Nephron progenitor cell (in vitro differentiated cells): ENCODE measurements around the gene POLG.

Experiments
- DNase-seq: peaks from one replicate; pipeline ENCODE4 v3.0.0; 2021
- H3K27ac Mint-ChIP-seq: 2 replicates; pipeline ENCODE4 v1.8.0; 2021; ENCODE audit warnings: mild to moderate bottlenecking, moderate library complexity, mixed read lengths
- H3K27me3 Mint-ChIP-seq: 2 replicates; pipeline ENCODE4 v1.8.0; 2021; ENCODE audit warnings: mild to moderate bottlenecking, low read depth, mixed read lengths; ENCODE audit not compliant: poor library complexity
- H3K36me3 Mint-ChIP-seq: 2 replicates; pipeline ENCODE4 v1.8.0; 2021; ENCODE audit warnings: low read depth, mixed read lengths
- H3K4me1 Mint-ChIP-seq: 2 replicates; pipeline ENCODE4 v1.8.0; 2021; ENCODE audit warnings: mixed read lengths
- H3K4me3 Mint-ChIP-seq: 2 replicates; pipeline ENCODE4 v1.8.0; 2021; ENCODE audit warnings: mild to moderate bottlenecking, moderate library complexity, mixed read lengths
- H3K9me3 Mint-ChIP-seq: 2 replicates; pipeline ENCODE4 v1.8.0; 2021; ENCODE audit warnings: mild to moderate bottlenecking, moderate library complexity, mixed read lengths
- TF ChIP-seq, protein P1 (sequence below): fragments of 200-600 bp; sonication (generic); IDR thresholded peaks from 2 replicates; pipeline ENCODE4 v1.5.0; 2021; ENCODE audit warnings: antibody characterized with exemption

Gene POLG

DNA sequence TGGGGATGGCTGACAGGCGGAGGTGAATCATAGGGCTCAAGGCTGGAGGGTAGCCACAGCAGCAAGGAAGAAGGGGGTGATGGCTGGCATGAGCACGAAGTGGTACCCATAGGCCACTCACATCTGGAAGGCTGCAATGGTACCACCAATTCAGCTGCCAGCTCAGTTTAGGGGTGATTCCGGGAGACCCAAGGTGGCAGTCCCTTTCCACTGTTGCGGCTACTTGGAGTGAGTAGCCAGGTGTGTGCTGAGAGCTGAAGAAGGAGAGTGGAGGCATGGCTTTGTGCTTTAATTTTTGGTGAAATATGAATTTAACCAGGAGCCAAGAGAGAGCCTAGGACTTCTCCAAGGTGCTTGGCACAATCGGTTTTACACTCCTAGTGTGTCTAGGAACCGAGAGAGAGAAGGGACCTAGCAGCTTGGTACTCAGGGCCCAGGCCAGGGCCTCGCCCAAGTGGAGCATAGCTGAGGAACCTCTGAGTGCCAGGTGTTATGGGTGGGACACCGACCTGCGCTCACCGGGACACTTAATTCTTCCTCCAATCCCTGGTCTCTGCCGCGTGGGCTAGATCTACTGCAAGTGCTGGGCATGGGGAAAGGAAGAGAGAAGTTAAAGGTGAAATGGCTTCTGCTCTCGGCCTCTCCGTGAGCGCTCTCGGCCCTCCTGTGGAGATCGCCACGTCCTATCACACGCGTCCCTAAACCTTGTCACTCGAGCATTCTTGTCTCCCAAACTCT lies 32.2 kb upstream of the POLG start:
- no peak for DNase-seq
- TF ChIP-seq, protein P1, sequence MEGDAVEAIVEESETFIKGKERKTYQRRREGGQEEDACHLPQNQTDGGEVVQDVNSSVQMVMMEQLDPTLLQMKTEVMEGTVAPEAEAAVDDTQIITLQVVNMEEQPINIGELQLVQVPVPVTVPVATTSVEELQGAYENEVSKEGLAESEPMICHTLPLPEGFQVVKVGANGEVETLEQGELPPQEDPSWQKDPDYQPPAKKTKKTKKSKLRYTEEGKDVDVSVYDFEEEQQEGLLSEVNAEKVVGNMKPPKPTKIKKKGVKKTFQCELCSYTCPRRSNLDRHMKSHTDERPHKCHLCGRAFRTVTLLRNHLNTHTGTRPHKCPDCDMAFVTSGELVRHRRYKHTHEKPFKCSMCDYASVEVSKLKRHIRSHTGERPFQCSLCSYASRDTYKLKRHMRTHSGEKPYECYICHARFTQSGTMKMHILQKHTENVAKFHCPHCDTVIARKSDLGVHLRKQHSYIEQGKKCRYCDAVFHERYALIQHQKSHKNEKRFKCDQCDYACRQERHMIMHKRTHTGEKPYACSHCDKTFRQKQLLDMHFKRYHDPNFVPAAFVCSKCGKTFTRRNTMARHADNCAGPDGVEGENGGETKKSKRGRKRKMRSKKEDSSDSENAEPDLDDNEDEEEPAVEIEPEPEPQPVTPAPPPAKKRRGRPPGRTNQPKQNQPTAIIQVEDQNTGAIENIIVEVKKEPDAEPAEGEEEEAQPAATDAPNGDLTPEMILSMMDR: no peak
- Mint-ChIP-seq H3K27me3 (peaks cover 98% of the 10 kb centered on the region), H3K36me3 (no peaks in the 10 kb centered on the region), H3K9me3 (no peaks in the 10 kb centered on the region), H3K4me1 (no peaks in the 10 kb centered on the region), H3K4me3 (no peak overlapping the region), H3K27ac (no peak overlapping the region)

DNA sequence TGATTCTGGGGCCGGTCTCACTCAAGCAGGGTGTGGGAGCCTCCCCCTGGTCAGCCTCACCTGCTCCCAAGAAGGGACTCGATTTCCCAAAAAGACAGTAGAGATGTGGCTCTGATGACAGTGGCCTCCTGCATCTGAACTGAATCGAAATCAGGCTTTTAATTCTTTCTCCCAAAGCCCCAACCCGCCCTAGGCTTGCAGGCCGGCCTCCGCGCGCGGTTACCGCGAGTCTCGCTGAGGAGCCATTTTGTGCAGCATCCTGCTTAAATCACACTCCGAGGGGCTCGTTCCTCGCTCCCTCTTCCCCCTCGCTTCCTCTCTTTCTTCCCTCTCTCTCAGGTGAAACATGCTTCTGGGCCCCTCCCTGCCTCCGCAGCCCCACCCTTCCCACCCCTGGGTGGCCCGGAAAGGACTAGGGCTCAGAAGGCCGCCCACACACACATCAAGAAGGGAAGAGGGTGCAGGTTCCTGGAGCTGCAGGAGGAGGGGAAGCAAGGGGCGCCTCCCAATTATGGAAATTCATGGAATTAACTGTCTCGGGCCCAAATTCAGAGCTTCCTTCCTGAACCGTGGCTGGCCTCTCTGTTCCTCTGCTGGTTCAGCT lies 30.9 kb upstream of the POLG start:
- no peak for DNase-seq
- Mint-ChIP-seq H3K27me3 (peaks cover 98% of the 10 kb centered on the region), H3K4me3 (no peak overlapping the region), H3K27ac (no peak overlapping the region), H3K36me3 (no peaks in the 10 kb centered on the region), H3K4me1 (no peaks in the 10 kb centered on the region), H3K9me3 (no peaks in the 10 kb centered on the region)
- TF ChIP-seq, protein P1: no peak

DNA sequence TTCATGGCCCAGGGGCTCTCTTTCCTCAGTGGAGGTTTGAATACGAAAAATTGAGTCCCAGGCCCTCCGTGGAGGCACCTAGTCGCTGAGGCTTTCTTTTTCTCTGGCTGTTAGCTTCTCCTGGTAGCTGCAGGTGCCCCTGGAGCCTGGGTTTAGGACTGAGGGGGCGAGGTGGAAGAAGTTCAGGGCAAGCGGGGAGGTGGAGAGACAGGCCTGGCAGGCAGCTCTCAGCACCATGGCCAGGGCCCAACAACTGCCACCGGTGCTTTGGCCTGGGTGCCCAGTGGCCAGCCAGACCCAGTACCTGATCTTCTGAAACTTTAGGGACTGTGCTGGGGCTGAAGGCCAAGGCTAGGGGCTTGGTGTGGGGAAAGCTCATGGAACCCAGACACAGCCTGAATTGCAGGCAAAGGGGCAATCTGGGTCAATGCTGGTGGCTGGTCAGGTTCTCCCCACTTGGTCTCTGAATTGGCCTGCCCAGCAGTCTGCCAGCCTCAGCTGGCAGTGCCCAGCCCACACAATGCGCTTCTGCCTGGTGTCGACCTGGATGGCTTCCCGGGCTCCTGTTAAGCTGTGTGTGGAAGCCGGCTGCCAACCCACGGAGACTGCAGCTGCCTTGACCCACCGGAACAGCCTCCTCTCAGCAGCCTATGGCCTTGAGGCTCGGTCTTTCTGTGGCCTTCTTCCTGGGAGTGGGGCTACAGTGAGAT lies 30.3 kb upstream of the POLG start:
- no peak overlapping the region for H3K27ac Mint-ChIP-seq
- TF ChIP-seq, protein P1: no peak
- no peak overlapping the region for H3K4me3 Mint-ChIP-seq
- H3K9me3 Mint-ChIP-seq: no peaks in the 10 kb centered on the region
- H3K36me3 Mint-ChIP-seq: no peaks in the 10 kb centered on the region
- peaks cover 98% of the 10 kb centered on the region for H3K27me3 Mint-ChIP-seq
- peak; percentile 48 for DNase-seq
- no peaks in the 10 kb centered on the region for H3K4me1 Mint-ChIP-seq

DNA sequence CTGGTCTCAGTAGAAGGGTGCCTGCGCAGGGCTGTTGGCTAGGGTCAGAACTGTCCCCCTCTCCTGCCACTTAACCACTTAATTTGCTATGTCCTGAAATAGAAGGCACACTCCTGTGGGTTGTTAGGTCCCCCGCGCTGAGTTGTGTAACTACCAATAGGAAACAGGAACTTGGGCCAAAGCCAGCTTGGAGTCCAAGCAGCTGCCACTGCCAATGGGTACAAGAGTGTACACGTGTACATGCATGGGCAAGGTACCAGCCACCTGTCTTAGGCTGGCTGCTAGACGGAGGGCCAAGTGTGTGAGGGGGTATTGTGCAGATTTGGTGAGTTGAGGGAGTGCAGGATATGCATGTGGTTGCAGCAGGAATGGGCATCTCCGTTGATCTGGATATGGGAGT lies 29.7 kb upstream of the POLG start:
- H3K4me3 Mint-ChIP-seq: no peak overlapping the region
- no peak for DNase-seq
- TF ChIP-seq, protein P1: no peak
- H3K27me3 Mint-ChIP-seq: peaks cover 98% of the 10 kb centered on the region
- no peaks in the 10 kb centered on the region for H3K36me3 Mint-ChIP-seq
- no peak overlapping the region for H3K27ac Mint-ChIP-seq
- H3K9me3 Mint-ChIP-seq: no peaks in the 10 kb centered on the region
- no peaks in the 10 kb centered on the region for H3K4me1 Mint-ChIP-seq

DNA sequence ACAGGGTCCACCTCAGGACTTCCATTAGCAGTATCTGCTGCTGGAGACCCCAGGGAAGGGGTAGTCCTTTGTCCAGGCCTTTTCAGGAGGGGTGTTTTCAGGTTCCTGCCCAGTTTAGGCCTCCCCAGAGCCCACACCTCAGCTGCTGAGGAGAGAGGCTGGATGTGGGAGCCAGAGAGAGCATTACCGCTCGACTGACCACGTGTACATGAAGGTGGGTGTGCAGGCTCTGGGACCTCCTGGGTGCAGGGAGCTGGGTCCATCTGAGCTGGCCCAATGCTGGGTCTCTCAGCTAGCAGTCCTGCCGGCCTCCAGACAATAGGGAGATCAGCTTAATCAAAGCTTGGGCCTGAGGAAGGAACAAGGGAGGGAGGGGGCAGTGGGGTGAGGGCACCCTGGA lies 29.1 kb upstream of the POLG start:
- Mint-ChIP-seq H3K27me3 (peaks cover 98% of the 10 kb centered on the region), H3K4me1 (no peaks in the 10 kb centered on the region), H3K36me3 (no peaks in the 10 kb centered on the region), H3K27ac (no peak overlapping the region), H3K9me3 (no peaks in the 10 kb centered on the region), H3K4me3 (no peak overlapping the region)
- no peak for DNase-seq
- TF ChIP-seq, protein P1: no peak
